HG03469 (cell line): Measurements from ENCODE around the gene ACOX2.

Source experiments
- ATAC-seq: cut with Tn5 transposase; IDR thresholded peaks from one replicate; pipeline ENCODE4 v1.9.1; 2021; ENCODE audit warnings: mild to moderate bottlenecking, moderate library complexity, moderate number of reproducible peaks; ENCODE audit not compliant: unreplicated experiment

Gene ACOX2

DNA sequence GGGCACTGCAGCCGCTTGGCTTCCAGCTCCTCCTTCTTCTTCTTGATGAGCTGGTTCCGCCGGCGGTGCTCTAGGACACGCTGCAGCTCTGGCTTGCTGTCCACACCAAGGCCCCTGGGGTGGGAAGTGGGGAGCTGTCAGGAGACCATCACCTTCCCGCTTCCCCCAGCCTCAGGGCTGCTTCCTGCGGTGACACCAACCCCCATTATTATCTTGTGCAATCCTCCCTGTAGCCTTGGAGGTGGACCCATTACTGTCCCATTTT, 30.2 kb upstream of the ACOX2 start:
- ATAC-seq, result no peak

- no peak for ATAC-seq
Measured at GRCh38 chr3:58566398-58567250, 29.6 kb upstream of the ACOX2 start.

DNA sequence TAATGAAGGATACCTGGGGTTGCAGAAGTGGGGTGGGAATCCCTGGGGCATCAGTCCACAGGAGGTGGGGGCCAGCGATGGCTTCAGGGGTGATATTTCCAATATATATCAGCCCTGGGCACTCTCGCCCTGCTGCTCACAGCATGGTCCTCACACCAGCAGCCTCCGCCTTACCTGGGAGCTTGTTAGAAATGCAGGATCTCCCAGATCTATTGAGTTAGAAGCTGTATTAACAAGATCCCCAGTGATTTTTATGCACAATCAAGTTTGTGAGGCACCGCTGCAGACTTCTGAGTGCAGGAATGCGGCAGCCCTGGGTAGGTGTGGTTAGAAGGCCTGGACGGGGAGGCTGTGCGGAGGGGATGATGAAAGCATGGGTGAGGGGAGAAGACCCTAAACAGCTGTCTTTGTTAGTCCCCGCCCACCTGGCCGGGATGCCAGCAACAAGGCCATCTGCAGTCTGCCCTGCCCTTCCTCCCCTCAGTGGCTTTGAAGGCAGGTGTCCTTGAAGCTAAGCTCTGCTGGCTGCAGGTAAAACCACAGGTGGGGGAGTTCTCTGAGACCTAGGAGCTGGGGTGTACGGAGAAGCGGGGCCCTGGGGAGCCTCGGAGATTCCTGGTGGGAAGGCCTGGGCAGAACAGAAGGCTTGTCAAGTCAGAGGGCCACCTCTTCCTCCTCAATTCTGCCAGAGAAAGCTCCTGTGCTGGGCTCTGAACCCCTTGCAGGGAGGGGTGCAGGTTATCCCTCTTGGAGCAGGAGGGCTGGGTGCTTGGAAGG, 28.8 kb upstream of the ACOX2 start:
- no peak for ATAC-seq

DNA sequence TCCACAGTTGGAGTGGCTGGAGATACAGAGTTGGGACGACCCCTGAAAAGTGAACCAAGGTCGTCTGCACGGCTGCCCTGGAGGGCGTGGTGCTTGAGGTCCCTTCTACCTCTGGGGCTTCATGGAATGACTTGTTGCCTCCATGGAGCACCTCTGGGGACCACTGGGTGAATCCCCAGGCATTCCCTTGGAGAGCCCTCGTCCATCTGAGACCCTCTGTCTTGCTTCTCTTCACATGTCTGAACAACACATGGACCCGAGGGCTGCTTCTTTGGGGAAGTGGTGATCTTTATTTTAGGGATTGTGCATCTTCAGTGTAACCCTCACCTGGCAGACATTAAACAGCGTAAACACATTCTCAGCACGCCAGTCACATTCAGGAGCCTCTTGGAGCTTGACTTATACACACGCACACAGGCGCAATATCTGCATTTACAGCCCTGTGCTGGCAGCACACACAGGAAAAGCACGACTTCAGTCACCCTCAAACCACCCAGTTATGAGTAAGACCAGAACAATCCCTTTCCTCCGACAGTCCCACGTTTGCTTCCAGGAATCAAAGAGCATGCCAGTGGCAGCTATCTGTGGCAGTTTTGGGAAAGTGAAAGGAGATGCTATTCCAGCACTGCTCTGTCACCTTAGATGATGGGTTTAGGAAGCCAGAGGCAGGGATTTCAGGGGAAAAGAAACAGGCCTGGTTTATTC, 27.6 kb upstream of the ACOX2 start:
- ATAC-seq, result no peak

GRCh38 chr3:58564054-58564453, 27.1 kb upstream of the ACOX2 start:
- ATAC-seq, result no peak

DNA sequence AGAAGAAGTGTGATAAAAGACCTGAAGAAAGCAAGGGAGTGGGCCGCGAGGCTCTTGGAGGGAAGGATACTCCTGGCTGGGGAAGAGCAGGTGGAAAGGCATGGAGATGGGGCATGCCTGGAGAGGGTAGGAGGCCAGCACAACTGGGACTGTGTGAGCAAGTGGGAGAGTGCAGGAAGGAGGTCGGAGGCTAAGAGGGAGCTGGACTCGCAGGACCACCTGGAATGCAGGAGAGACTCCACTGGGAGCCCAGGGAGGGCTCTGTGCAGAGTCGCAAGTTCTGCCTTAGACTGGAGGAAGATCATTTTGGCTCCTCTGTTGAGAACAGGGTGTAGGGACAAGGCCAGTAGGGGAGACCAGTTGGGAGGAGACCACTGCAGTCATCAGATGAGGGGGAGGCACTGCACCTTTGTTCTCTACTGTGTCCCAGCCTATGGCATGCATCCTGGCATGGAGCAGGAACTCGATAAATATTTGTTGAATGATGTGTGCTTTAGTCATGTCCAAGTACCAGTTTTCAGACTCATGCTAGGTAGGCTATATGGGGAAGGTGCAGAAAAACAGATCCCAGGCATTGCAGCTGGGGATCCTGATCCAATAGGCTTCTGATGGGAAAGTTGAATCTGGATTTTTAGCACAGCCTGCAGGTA, 26.5 kb upstream of the ACOX2 start:
- no peak for ATAC-seq

DNA sequence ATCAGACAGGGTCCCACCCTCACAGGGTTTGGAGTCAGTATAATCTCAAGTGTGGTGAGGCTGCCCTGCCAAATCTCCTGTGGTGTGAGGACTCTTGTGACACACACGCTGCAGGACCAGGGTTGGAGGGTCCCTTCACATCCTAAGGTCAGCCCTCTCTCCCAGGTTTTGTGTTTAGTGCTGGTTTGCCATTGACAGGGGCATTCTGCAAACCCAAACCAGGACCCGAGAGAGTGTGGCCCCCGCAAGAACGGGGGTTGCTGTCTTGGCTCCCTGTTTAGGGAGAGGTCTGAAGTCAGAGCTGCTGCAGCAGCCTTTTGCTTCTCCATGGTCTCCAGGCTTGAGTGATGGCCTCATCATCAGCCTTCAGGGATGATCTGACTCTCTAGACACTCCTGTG, 25.5 kb upstream of the ACOX2 start:
- no peak for ATAC-seq

GRCh38 chr3:58560771-58561311, 23.9 kb upstream of the ACOX2 start:
- ATAC-seq, result no peak

DNA sequence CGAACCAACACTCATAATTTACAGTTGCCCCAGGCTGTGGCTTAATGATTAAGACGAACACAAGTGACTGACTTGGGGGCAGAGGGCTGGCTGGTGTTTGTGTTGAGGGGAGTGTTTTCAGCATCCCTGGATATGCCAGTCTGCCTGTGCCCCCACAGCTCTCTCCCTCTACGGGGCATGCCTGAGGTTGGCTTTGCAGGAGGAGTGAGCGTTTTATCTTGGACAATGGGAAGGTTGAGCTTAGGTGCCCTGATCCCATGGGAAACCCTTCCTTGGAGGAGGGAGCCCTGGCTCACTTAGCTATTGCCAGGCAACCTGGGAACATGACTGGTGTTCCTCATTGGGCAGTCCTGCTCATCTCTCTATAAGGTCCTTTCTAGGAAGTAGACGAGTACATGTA, 22.6 kb upstream of the ACOX2 start:
- ATAC-seq, result no peak

DNA sequence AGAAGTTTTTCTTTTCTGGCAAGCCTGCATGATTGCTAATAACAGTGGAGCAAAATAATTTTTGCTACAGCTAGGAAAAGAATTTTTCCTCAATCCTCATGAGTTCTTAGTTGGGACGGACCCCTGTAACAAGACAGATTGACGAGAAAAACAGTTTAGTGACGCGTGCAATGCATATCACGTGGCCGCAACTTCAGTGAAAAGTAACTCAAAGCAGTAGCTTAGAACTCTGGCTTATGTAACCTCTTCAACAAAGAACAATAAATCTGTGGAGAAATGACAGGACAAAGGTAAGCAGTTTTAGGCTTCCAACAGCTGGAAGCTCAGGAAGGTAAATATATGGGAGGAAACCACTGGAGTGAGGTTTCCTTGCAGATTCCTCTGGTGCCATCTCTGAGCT, 20.5 kb upstream of the ACOX2 start:
- no peak for ATAC-seq

DNA sequence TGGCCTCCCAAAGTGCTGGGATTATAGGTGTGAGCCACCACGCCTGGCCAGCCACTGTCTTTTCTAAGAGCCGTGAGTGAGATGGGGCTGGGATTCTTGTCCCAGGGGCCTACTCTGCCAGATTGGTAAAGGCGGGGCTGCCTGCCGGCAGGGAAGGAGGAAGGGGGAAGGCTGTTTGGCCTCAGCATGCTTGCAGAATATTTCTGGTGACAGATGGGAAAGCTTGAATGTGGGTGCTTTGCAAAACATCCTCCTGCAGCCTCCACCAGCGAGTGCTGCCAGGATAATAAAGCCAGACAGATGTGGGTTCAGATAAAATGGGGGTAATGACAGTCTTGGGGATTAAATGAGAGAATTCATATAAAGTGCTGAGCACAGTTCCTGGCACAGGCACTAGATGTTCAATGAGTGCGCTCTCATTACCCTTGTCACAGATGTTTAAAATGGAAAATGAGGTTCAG, 19.8 kb upstream of the ACOX2 start:
- no peak for ATAC-seq

- ATAC-seq, result no peak
Measured at GRCh38 chr3:58556001-58556400, 19.0 kb upstream of the ACOX2 start.

DNA sequence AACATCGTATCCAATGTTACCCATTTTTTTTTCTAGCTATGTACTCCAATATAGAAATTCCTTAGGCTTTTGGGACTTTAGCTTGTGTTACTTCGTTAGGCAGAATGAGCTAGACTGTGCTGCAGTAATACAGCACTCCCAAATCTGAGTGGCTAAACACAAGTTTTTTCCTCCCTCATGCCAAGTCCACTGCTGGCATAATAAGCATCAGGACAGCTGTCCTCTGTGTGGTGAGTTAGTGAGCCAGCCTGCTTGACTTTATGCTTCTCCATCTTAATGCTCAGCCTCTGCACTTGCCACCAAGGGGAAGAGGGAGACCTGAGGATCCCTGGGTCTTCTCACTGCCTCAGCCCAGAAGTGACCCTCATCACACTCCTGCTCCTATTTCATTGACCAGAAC, 18.2 kb upstream of the ACOX2 start:
- ATAC-seq, result no peak

DNA sequence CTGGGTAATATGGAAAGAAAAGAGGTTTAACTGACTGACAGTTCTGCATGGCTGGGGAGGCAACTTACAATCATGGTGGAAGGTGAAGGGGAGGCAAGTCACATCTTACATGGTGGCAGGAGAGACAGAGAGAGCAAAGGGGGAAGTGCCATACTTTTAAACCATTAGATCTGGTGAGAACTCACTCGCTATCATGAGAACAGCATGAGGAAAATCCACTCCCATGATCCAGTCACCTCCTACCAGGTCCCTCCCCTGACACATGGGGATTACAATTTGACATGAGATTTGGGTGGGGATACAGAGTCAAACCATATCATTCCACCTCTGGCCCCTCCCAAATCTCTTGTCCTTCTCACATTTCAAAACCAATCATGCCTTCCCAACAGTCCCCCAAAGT, 16.0 kb upstream of the ACOX2 start:
- ATAC-seq, result no peak

GRCh38 chr3:58551636-58552180, 14.7 kb upstream of the ACOX2 start:
- ATAC-seq, result no peak

GRCh38 chr3:58544541-58544940, 7.6 kb upstream of the ACOX2 start:
- ATAC-seq, result no peak

- no peak for ATAC-seq
Measured at GRCh38 chr3:58540176-58540858, 3.3 kb upstream of the ACOX2 start.

- ATAC-seq, result no peak
Measured at GRCh38 chr3:58539626-58540025, 2.6 kb upstream of the ACOX2 start.

DNA sequence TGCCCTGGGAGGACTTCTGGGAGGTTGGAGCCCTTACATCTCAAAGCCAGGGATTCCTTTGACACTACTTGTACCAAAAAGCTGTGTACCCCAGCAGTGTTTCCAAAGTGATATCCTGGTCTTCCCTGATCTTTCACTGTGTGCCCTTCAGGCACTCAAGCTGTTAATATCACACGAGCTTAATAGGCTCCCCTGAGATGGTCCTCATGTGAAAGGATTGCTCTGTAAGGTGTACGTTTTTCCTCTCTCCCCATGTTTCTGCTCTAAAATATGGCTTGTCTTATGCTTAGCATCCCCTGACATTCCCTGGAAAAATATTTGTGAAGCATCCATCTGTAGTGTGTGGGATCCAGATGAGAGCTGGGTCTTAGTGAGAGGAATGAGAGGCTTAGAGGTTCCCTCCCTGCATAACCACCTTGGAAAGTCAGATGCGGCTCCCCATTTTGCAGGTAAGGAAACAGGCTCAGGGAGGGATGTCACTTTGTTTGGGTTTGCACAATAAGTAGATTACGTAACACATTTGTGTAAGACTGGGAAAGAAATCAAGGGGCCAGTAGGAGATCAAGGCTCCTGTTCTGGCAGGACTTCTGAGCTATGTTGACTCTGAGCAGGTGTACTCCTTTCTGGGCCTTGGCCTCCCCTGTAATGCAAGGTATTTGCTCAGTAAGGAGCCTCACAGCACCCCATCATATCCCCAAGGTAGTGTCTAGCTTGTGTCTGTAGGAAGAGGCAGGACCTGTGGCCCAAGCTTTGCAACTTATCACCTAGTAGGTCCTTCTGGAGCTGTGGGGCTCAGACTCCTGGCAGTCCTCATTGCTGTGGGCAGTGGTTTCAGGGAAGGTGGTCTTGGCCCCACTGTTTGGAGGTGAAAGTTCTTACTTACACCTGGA, 667 bp upstream of the ACOX2 start:
- no peak for ATAC-seq
